K562 (cell line): Measurements from ENCODE around the gene RNH1. TPM values are rescaled to one million over a fixed set of nuclear protein-coding genes. Genes with fewer than 3 reads are reported as not detected.

Experiments used
- BRD9 ChIP-seq: fragments of 450-650 bp; IDR thresholded peaks from 2 replicates; pipeline ENCODE4 v1.6.1; 2018; ENCODE audit warnings: low read depth; ENCODE audit not compliant: partially characterized antibody
- CEBPG ChIP-seq, 3 experiments: fragments of 200-800 bp in 1 of 3; sonication (Bioruptor generic) in 1 of 3; sonication (generic) in 1 of 3; formaldehyde crosslinking in 1 of 3; IDR thresholded peaks in 2 of 3; conservative IDR thresholded peaks in 1 of 3; 2 replicates each; pipeline versions ENCODE4 v1.6.1 to v1.8.0; 2016 to 2022; ENCODE audit warnings: missing compliant biosample characterization in 2 of 3, missing genetic modification characterization in 2 of 3, mild to moderate bottlenecking in 1 of 3, missing genetic modification reagents in 1 of 3
- CREB1 ChIP-seq, 2 experiments: sonication (generic) in 1 of 2; formaldehyde crosslinking in 1 of 2; IDR thresholded peaks; 2 replicates each; pipeline versions ENCODE4 v1.6.1 to v1.8.0; 2012 to 2022; ENCODE audit warnings: inconsistent platforms in 1 of 2, mild to moderate bottlenecking in 1 of 2, missing genetic modification reagents in 1 of 2, moderate library complexity in 1 of 2
- DPF2 ChIP-seq: fragments of 450-650 bp; IDR thresholded peaks from 2 replicates; pipeline ENCODE4 v1.6.1; 2016
- ELF1 ChIP-seq: fragments of 200-800 bp; sonication (Bioruptor generic); IDR thresholded peaks from 2 replicates; pipeline ENCODE4 v1.6.1; 2016; ENCODE audit warnings: missing genetic modification characterization, missing compliant biosample characterization
- ELF2 ChIP-seq: fragments of 250-450 bp; sonication (Bioruptor Pico); IDR thresholded peaks from 2 replicates; pipeline ENCODE4 v1.5.0; 2021; ENCODE audit warnings: mild to moderate bottlenecking
- ERF ChIP-seq: fragments of 450-650 bp; formaldehyde crosslinking; IDR thresholded peaks from 2 replicates; pipeline ENCODE4 v1.4.0; 2020; ENCODE audit warnings: mild to moderate bottlenecking, mixed read lengths
- ESRRA ChIP-seq: fragments of 450-650 bp; IDR thresholded peaks from 2 replicates; pipeline ENCODE4 v1.6.1; 2014; ENCODE audit warnings: low read depth, mild to moderate bottlenecking, moderate library complexity, borderline replicate concordance
- FOSL1 ChIP-seq: fragments of 200-800 bp; sonication (Bioruptor generic); conservative IDR thresholded peaks from 2 replicates; pipeline ENCODE4 v1.6.1; 2016; ENCODE audit warnings: missing genetic modification characterization, missing compliant biosample characterization
- HNRNPL ChIP-seq: fragments of 200-400 bp; formaldehyde crosslinking; IDR thresholded peaks from 2 replicates; pipeline ENCODE4 v1.6.1; 2017; ENCODE audit warnings: low read depth, mild to moderate bottlenecking, low read length
- HNRNPLL ChIP-seq: fragments of 200-400 bp; formaldehyde crosslinking; IDR thresholded peaks from 2 replicates; pipeline ENCODE4 v1.6.1; 2017; ENCODE audit warnings: low read length, low read depth, mild to moderate bottlenecking; ENCODE audit not compliant: poor library complexity, severe bottlenecking
- JUN ChIP-seq, 2 experiments: sonication (generic) in 1 of 2; formaldehyde crosslinking in 1 of 2; IDR thresholded peaks; 2 replicates each; pipeline versions ENCODE4 v1.6.1 to v1.8.0; 2012 to 2022; ENCODE audit warnings: borderline replicate concordance in 2 of 2, mild to moderate bottlenecking in 2 of 2, improper control_type of control experiment in 1 of 2, low read depth in 1 of 2, low read length in 1 of 2, missing genetic modification reagents in 1 of 2
- KDM5B ChIP-seq: fragments of 200-600 bp; sonication (generic); IDR thresholded peaks from 2 replicates; pipeline ENCODE4 v1.6.1; 2012; ENCODE audit warnings: low read depth, mild to moderate bottlenecking, moderate library complexity, low read length, control low read depth, inconsistent platforms; ENCODE audit not compliant: insufficient replicate concordance
- L3MBTL2 ChIP-seq: fragments of 450-650 bp; IDR thresholded peaks from 2 replicates; pipeline ENCODE4 v1.6.1; 2016; ENCODE audit warnings: mild to moderate bottlenecking, moderate library complexity
- NR4A1 ChIP-seq, 2 experiments: fragments of 250-450 bp in 1 of 2; fragments of 450-650 bp in 1 of 2; sonication (Bioruptor Pico) in 1 of 2; IDR thresholded peaks; 2 replicates each; pipeline versions ENCODE4 v1.4.0 to v1.6.1; 2016 to 2020; ENCODE audit warnings: mild to moderate bottlenecking in 2 of 2, missing compliant biosample characterization in 1 of 2, missing genetic modification characterization in 1 of 2, moderate library complexity in 1 of 2
- PHF8 ChIP-seq: fragments of 200-600 bp; sonication (generic); IDR thresholded peaks from 2 replicates; pipeline ENCODE4 v1.6.1; 2012; ENCODE audit warnings: mixed run types, mild to moderate bottlenecking, inconsistent platforms, low read length, moderate library complexity, borderline replicate concordance
- POLR2B ChIP-seq: fragments of 450-650 bp; IDR thresholded peaks from 2 replicates; pipeline ENCODE4 v1.6.1; 2018; ENCODE audit warnings: low read depth; ENCODE audit not compliant: partially characterized antibody
- RBBP5 ChIP-seq: fragments of 200-600 bp; sonication (generic); IDR thresholded peaks from 2 replicates; pipeline ENCODE4 v1.6.1; 2012; ENCODE audit warnings: borderline replicate concordance, mild to moderate bottlenecking, low read length, control low read depth, inconsistent platforms; ENCODE audit not compliant: insufficient read depth, poor library complexity, severe bottlenecking
- SMAD4 ChIP-seq: fragments of 250-450 bp; sonication (Bioruptor Pico); conservative IDR thresholded peaks from 2 replicates; pipeline ENCODE4 v1.8.0; 2021; ENCODE audit warnings: inconsistent platforms, mild to moderate bottlenecking, moderate library complexity
- SMARCB1 ChIP-seq: IDR thresholded peaks from 2 replicates; pipeline ENCODE4 v1.6.1; 2011; ENCODE audit warnings: improper control_type of control experiment, low read depth; ENCODE audit not compliant: insufficient read length
- SMARCE1 ChIP-seq: fragments of 450-650 bp; IDR thresholded peaks from 2 replicates; pipeline ENCODE4 v1.7.1; 2016; ENCODE audit warnings: mild to moderate bottlenecking
- TARDBP ChIP-seq: fragments of 450-650 bp; IDR thresholded peaks from 2 replicates; pipeline ENCODE4 v1.6.1; 2016
- TGIF2 ChIP-seq: sonication (generic); formaldehyde crosslinking; IDR thresholded peaks from 2 replicates; pipeline ENCODE4 v1.8.1; 2022; ENCODE audit warnings: mild to moderate bottlenecking, missing genetic modification reagents, moderate library complexity
- ZFX ChIP-seq: sonication (generic); formaldehyde crosslinking; IDR thresholded peaks from 2 replicates; pipeline ENCODE4 v1.8.0; 2022; ENCODE audit warnings: mild to moderate bottlenecking, missing genetic modification reagents, moderate library complexity
- ZNF695 ChIP-seq: fragments of 450-650 bp; formaldehyde crosslinking; IDR thresholded peaks from 2 replicates; pipeline ENCODE4 v1.4.0; 2020; ENCODE audit warnings: mild to moderate bottlenecking, moderate library complexity
- polyA plus RNA-seq, 8 experiments: library from polyadenylated mRNA; depleted of rRNA in 4 of 8; stranded (reverse) in 5 of 8; unstranded in 3 of 8; fragments of >200 nt; fragmentation: Nextera tagmentation in 2 of 8; fragmentation: Illumina TruSeq in 1 of 8; extraction: Ambion mirVana in 2 of 8; extraction: Trizol in 1 of 8; gene quantifications; 2 replicates each; pipeline versions ENCODE4 v1.2.1 to v1.2.3, GENCODE V29; 2011 to 2014; ENCODE audit warnings: inconsistent platforms in 1 of 8, missing spikeins in 1 of 8
- total RNA-seq, 7 experiments: library from RNA; depleted of rRNA in 6 of 7; stranded (reverse); fragments of >200 nt in 6 of 7; fragmentation: Illumina TruSeq in 2 of 7; extraction: Trizol in 2 of 7; gene quantifications; 2 replicates each; pipeline versions ENCODE4 v1.2.1 to v1.2.3, GENCODE V29; 2011 to 2021; ENCODE audit warnings: low replicate concordance in 1 of 7
- TF ChIP-seq, protein P1 (sequence below): fragments of 450-650 bp; IDR thresholded peaks from one replicate; pipeline ENCODE4 v1.6.1; 2018; ENCODE audit warnings: mild to moderate bottlenecking, moderate library complexity; ENCODE audit not compliant: partially characterized antibody

RNH1 gene
- total and polyA plus RNA-seq, 9 of the 15 experiments (the other 6 are each of a cell fraction or from before 2014, with no cell fraction given) = 2.5 to 160 (median 44.3) TPM

DNA sequence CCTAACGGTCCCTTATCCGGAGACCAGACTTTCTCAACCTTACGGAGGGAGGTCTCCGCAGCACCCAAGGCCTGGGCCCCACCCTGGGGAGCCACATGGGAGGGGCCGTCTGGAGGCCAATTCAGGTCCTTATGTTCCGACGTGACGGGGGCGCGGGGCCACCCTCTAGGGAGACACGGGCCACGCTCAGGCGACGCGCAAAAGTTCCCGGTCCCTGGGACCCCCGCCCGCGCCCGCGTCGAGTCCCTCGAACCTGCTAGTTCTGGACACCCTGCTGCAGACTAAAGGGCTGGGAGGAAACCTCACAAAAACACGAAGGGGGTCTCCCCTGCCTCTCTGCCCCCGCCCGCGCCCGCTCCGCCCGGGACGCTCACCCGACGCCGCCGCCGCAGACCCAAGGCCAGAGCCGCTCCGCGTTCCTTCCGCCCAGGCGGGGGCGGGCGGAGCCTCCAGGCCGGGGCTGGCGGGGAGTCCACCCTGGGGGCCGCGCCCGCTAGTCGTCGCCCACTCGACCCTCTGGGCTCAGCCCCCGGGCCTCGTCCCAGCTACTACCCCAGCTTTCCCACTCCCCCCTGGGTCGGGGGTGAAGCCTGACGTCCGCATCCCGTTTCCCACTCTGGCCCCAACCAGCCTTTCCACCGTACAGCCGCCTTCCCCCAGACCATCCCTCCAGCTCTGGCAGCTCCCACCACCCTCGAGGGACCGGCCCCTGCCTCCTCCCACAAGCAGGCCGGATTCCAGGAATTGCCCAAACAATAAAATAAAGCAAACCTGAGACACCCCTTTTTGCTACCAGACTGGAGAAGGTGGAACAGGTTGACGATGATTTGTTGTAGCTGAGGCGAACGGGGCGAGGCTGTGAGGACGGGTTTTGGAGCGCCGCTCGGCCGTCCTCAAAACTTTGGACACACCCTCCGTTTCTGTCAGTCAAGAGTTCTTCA is 2.7 kb downstream of the RNH1 start (continued):
- TF ChIP-seq POLR2B = peak; percentile 42
- no peak for TF ChIP-seq CEBPG (CRISPR knock-in tag; IDR thresholded peaks at IDR 0.05)
- TF ChIP-seq CEBPG (tag; conservative IDR thresholded peaks at IDR 0.05 in 1 of 2, IDR thresholded peaks at IDR 0.05 in 1 of 2) = no peak
- TF ChIP-seq ELF1 (tag) = no peak
- no peak for TF ChIP-seq TARDBP
- no peak for TF ChIP-seq CREB1 (IDR thresholded peaks at IDR 0.05)
- peak; percentile 56; the same call in 1 of the 2 replicates for TF ChIP-seq CREB1 (CRISPR knock-in tag; IDR thresholded peaks at IDR 0.05)
- no peak for TF ChIP-seq BRD9
- TF ChIP-seq TGIF2 (CRISPR knock-in tag) = no peak
- peak; percentile 69 for TF ChIP-seq L3MBTL2
- TF ChIP-seq KDM5B = peak; percentile 46
- peak; percentile 78 for TF ChIP-seq RBBP5
- TF ChIP-seq DPF2 = peak; percentile 30; the same call in 1 of the 2 replicates
- TF ChIP-seq PHF8 = peak; percentile 29; the same call in 1 of the 2 replicates
- TF ChIP-seq ZFX (CRISPR knock-in tag) = peak; percentile 66
- no peak for TF ChIP-seq SMARCB1
- TF ChIP-seq FOSL1 (tag) = 0 out of 2 replicates have a peak, but pooled peaks have one; percentile 18
- TF ChIP-seq SMAD4 = peak; percentile 82
- TF ChIP-seq JUN (IDR thresholded peaks at IDR 0.05; ENCODE audit: borderline replicate concordance, low read depth, low read length) = no peak
- 0 out of 2 replicates have a peak, but pooled peaks have one; percentile 21 for TF ChIP-seq JUN (CRISPR knock-in tag; IDR thresholded peaks at IDR 0.05; ENCODE audit: borderline replicate concordance)
- no peak for TF ChIP-seq SMARCE1
- peak; percentile 66 for TF ChIP-seq ERF (CRISPR knock-in tag)
- TF ChIP-seq, protein P1, sequence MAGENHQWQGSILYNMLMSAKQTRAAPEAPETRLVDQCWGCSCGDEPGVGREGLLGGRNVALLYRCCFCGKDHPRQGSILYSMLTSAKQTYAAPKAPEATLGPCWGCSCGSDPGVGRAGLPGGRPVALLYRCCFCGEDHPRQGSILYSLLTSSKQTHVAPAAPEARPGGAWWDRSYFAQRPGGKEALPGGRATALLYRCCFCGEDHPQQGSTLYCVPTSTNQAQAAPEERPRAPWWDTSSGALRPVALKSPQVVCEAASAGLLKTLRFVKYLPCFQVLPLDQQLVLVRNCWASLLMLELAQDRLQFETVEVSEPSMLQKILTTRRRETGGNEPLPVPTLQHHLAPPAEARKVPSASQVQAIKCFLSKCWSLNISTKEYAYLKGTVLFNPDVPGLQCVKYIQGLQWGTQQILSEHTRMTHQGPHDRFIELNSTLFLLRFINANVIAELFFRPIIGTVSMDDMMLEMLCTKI = no peak
- 0 out of 2 replicates have a peak, but pooled peaks have one; percentile 50 for TF ChIP-seq ELF2 (CRISPR knock-in tag)
- TF ChIP-seq ESRRA = no peak
- TF ChIP-seq NR4A1 (CRISPR knock-in tag; IDR thresholded peaks at IDR 0.05) = 0 out of 2 replicates have a peak, but pooled peaks have one; percentile 34
- no peak for TF ChIP-seq NR4A1 (tag; IDR thresholded peaks at IDR 0.05)
- TF ChIP-seq HNRNPLL = peak; percentile 74
- no peak for TF ChIP-seq HNRNPL
- no peak for TF ChIP-seq ZNF695 (CRISPR knock-in tag)
